ENCODE data around the gene PCDHGB6. TPM values are rescaled to one million over a fixed set of nuclear protein-coding genes. Genes with fewer than 3 reads are reported as not detected.
"Not testable (repeated sequence)": the region's sequence is repeated elsewhere in the genome, so short reads cannot be mapped to it uniquely, and the experiment has no call there.

The PCDHGB6 gene
- total and polyA plus RNA-seq, 9 of the 15 experiments (the other 6 are each of a cell fraction or from before 2014, with no cell fraction given) = 0.01 to 0.11 (median 0.07) TPM; not detected in 1

DNA sequence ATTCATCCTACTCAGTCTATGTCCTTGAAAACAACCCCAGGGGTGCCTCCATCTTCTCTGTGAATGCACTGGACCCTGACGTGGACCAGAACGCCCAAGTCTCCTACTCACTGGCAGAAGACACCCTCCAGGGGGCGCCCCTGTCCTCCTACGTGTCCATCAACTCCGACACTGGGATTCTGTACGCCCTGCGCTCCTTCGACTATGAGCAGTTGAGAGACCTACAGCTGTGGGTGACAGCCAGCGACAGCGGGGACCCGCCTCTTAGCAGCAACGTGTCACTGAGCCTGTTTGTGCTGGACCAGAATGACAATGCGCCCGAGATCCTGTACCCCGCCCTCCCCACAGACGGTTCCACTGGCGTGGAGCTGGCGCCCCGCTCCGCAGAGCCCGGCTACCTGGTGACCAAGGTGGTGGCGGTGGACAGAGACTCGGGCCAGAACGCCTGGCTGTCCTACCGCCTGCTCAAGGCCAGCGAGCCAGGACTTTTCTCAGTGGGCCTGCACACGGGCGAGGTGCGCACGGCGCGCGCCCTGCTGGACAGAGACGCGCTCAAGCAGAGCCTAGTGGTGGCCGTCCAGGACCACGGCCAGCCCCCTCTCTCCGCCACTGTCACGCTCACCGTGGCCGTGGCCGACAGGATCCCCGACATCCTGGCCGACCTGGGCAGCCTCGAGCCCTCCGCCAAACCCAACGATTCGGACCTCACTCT is 32.2 kb upstream of the PCDHGB6 start:
- intact Hi-C loops (cut with micrococcal nuclease); H3K4me1 ChIP-seq (replicated peaks in 1 of 2; ENCODE audit: control insufficient read depth in 2 of 2, insufficient read depth in 2 of 2, low read length in 2 of 2); POLR2A ChIA-PET; H3K4me3 ChIP-seq; BruUV-seq (replicated peaks); H3K9me1 ChIP-seq (ENCODE audit: control insufficient read depth, insufficient read depth, low read length); FAIRE-seq; H3K79me2 ChIP-seq (ENCODE audit: control insufficient read depth, insufficient read depth, low read length); H3K36me3 ChIP-seq (ENCODE audit: control insufficient read depth, insufficient read depth, low read length); H2AFZ ChIP-seq (ENCODE audit: low read depth, low read length); H3K27ac ChIP-seq (ENCODE audit: extremely low read depth, low read depth, low read length); in situ Hi-C loops (cut with MboI); H4K20me1 ChIP-seq (replicated peaks; ENCODE audit: control insufficient read depth, insufficient read depth, low read length); H3K4me2 ChIP-seq (ENCODE audit: insufficient read depth, low read length); H3K9me3 ChIP-seq (replicated peaks; ENCODE audit: control insufficient read depth, insufficient read depth, low read depth, low read length); CTCF ChIA-PET (ENCODE audit: low intra/inter-chr PET ratio); H3K9ac ChIP-seq (ENCODE audit: insufficient read depth in 1 of 2, low read depth in 2 of 2, low read length in 2 of 2): not testable (repeated sequence)
- H3K27me3 ChIP-seq (ENCODE audit: control insufficient read depth in 2 of 2, insufficient read depth in 2 of 2, low read length in 2 of 2) = peaks cover 4 to 32% of the 10 kb centered on the region in 2 experiments; a peak in 4 of 5 replicates
- ATAC-seq = peak; percentile 72; the same call in 2 of the 3 replicates
- WGBS (ENCODE audit: insufficient coverage, low coverage, missing lambda C conversion rate) = 28% methylated on average over 23 of the region's 48 CpGs
- DNase-seq (ENCODE audit: extremely low read depth in 1 of 4, low spot score in 3 of 4) = peak in 1 of 4 experiments; percentile 30
- TF ChIP-seq, protein P1, sequence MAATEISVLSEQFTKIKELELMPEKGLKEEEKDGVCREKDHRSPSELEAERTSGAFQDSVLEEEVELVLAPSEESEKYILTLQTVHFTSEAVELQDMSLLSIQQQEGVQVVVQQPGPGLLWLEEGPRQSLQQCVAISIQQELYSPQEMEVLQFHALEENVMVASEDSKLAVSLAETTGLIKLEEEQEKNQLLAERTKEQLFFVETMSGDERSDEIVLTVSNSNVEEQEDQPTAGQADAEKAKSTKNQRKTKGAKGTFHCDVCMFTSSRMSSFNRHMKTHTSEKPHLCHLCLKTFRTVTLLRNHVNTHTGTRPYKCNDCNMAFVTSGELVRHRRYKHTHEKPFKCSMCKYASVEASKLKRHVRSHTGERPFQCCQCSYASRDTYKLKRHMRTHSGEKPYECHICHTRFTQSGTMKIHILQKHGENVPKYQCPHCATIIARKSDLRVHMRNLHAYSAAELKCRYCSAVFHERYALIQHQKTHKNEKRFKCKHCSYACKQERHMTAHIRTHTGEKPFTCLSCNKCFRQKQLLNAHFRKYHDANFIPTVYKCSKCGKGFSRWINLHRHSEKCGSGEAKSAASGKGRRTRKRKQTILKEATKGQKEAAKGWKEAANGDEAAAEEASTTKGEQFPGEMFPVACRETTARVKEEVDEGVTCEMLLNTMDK (IDR thresholded peaks at IDR 0.05; ENCODE audit: borderline replicate concordance, insufficient read depth, low read depth, low read length, poor library complexity, severe bottlenecking) = peak; percentile 40
- TF ChIP-seq, protein P2, sequence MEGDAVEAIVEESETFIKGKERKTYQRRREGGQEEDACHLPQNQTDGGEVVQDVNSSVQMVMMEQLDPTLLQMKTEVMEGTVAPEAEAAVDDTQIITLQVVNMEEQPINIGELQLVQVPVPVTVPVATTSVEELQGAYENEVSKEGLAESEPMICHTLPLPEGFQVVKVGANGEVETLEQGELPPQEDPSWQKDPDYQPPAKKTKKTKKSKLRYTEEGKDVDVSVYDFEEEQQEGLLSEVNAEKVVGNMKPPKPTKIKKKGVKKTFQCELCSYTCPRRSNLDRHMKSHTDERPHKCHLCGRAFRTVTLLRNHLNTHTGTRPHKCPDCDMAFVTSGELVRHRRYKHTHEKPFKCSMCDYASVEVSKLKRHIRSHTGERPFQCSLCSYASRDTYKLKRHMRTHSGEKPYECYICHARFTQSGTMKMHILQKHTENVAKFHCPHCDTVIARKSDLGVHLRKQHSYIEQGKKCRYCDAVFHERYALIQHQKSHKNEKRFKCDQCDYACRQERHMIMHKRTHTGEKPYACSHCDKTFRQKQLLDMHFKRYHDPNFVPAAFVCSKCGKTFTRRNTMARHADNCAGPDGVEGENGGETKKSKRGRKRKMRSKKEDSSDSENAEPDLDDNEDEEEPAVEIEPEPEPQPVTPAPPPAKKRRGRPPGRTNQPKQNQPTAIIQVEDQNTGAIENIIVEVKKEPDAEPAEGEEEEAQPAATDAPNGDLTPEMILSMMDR (IDR thresholded peaks at IDR 0.05 in 2 of 3, conservative IDR thresholded peaks at IDR 0.05 in 1 of 3; ENCODE audit: insufficient read depth in 2 of 3, low read depth in 1 of 3, low read length in 3 of 3) = peak; percentile 8 to 37 (median 35); a peak in 3 of 6 replicates
- TF ChIP-seq, protein P3, sequence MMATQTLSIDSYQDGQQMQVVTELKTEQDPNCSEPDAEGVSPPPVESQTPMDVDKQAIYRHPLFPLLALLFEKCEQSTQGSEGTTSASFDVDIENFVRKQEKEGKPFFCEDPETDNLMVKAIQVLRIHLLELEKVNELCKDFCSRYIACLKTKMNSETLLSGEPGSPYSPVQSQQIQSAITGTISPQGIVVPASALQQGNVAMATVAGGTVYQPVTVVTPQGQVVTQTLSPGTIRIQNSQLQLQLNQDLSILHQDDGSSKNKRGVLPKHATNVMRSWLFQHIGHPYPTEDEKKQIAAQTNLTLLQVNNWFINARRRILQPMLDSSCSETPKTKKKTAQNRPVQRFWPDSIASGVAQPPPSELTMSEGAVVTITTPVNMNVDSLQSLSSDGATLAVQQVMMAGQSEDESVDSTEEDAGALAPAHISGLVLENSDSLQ (IDR thresholded peaks at IDR 0.05) = peak; percentile 55

Data from K562 (cell line).